Fibroblast of peridontal ligament (primary cell): ENCODE data around the gene FANCE.

Experiments
- DNase-seq: peaks from one replicate; pipeline ENCODE4 v3.0.0-alpha.2; 2010; ENCODE audit errors: extremely low read depth

FANCE gene

GRCh38 chr6:35483893-35484645 lies 31.9 kb downstream of the FANCE start:
- DNase-seq: no peak

GRCh38 chr6:35484921-35485392 lies 32.8 kb downstream of the FANCE start:
- DNase-seq: no peak

GRCh38 chr6:35485402-35485877 lies 33.3 kb downstream of the FANCE start:
- DNase-seq: peak; percentile 27

GRCh38 chr6:35486005-35486925 lies 34.1 kb downstream of the FANCE start:
- no peak for DNase-seq

- no peak for DNase-seq
Measured at GRCh38 chr6:35487658-35488516, 35.7 kb downstream of the FANCE start.

- no peak for DNase-seq
Measured at GRCh38 chr6:35488517-35488862, 36.4 kb downstream of the FANCE start.

GRCh38 chr6:35489066-35489465 lies 36.9 kb downstream of the FANCE start:
- DNase-seq: no peak

- DNase-seq: peak; percentile 70
Measured at GRCh38 chr6:35489995-35490791, 38.1 kb downstream of the FANCE start.

GRCh38 chr6:35490821-35491557 lies 38.9 kb downstream of the FANCE start:
- no peak for DNase-seq

- DNase-seq: no peak
Measured at GRCh38 chr6:35491558-35492257, 39.6 kb downstream of the FANCE start.

- DNase-seq: no peak
Measured at GRCh38 chr6:35492258-35492973, 40.3 kb downstream of the FANCE start.

- no peak for DNase-seq
Measured at GRCh38 chr6:35492974-35493284, 40.8 kb downstream of the FANCE start.

GRCh38 chr6:35493307-35493983 lies 41.3 kb downstream of the FANCE start:
- no peak for DNase-seq

GRCh38 chr6:35494161-35494563 lies 42.0 kb downstream of the FANCE start:
- DNase-seq: peak; percentile 23

GRCh38 chr6:35495258-35496035 lies 43.3 kb downstream of the FANCE start:
- no peak for DNase-seq

GRCh38 chr6:35496036-35496840 lies 44.1 kb downstream of the FANCE start:
- peak; percentile 26 for DNase-seq
